NCI-H1092 (cell line): ENCODE data around the gene TMEM259.

ENCODE experiments used
- DNase-seq: peaks from one replicate; lab custom pipeline; 2025; lab: John Stamatoyannopoulos, UW

Gene TMEM259

GRCh38 chr19:1055028-1055425, 34.1 kb upstream of the TMEM259 start:
- DNase-seq, result no peak

GRCh38 chr19:1054102-1055027, 33.4 kb upstream of the TMEM259 start:
- no peak for DNase-seq

GRCh38 chr19:1053176-1054101, 32.5 kb upstream of the TMEM259 start:
- DNase-seq, result no peak

GRCh38 chr19:1052349-1052975, 31.5 kb upstream of the TMEM259 start:
- no peak for DNase-seq

GRCh38 chr19:1051791-1052190, 30.9 kb upstream of the TMEM259 start:
- DNase-seq, result no peak

- no peak for DNase-seq
Measured at GRCh38 chr19:1050989-1051788, 30.3 kb upstream of the TMEM259 start.

GRCh38 chr19:1049800-1050199, 28.9 kb upstream of the TMEM259 start:
- no peak for DNase-seq

GRCh38 chr19:1049106-1049505, 28.2 kb upstream of the TMEM259 start:
- no peak for DNase-seq

GRCh38 chr19:1047696-1048147, 26.8 kb upstream of the TMEM259 start:
- no peak for DNase-seq

GRCh38 chr19:1046836-1047695, 26.1 kb upstream of the TMEM259 start:
- no peak for DNase-seq

- DNase-seq, result no peak
Measured at GRCh38 chr19:1046117-1046626, 25.2 kb upstream of the TMEM259 start.

GRCh38 chr19:1045247-1045603, 24.3 kb upstream of the TMEM259 start:
- no peak for DNase-seq

- peak; percentile 56 for DNase-seq
Measured at GRCh38 chr19:1042689-1043511, 22.0 kb upstream of the TMEM259 start.

- DNase-seq, result no peak
Measured at GRCh38 chr19:1041835-1042685, 21.1 kb upstream of the TMEM259 start.

- DNase-seq, result no peak
Measured at GRCh38 chr19:1041272-1041834, 20.4 kb upstream of the TMEM259 start.

GRCh38 chr19:1040476-1041271, 19.8 kb upstream of the TMEM259 start:
- peak; percentile 63 for DNase-seq
